ENCODE measurements around the gene PRKACA.

Gene PRKACA

GRCh38 chr19:14072535-14073260 is 44.9 kb downstream of the PRKACA start, which contains the start of gene MISP3:
MISP3 (plus strand) TSS chr19:14072786; CDS start chr19:14073310, 524 bp downstream.
- peak within 1 kb of the TSS in 1 of 3 experiments; percentile 73 for H3K27ac Mint-ChIP-seq
- no peaks in the 10 kb centered on the region for H3K36me3 Mint-ChIP-seq (ENCODE audit: low read depth)

GRCh38 chr19:14070268-14071050 is 47.1 kb downstream of the PRKACA start:
- no peaks in the 10 kb centered on the region for H3K36me3 Mint-ChIP-seq (ENCODE audit: low read depth)
- H3K4me3 Mint-ChIP-seq = peak overlapping the region; percentile 48 to 65 (median 60)
- peaks cover 10% of the 10 kb centered on the region for H3K27me3 Mint-ChIP-seq (ENCODE audit: low read depth)
- H3K27ac Mint-ChIP-seq = peak overlapping the region in 1 of 3 experiments; percentile 46
- H3K4me1 Mint-ChIP-seq = no peaks in the 10 kb centered on the region
- no peaks in the 10 kb centered on the region for H3K9me3 Mint-ChIP-seq
- TF ChIP-seq CTCF (IDR thresholded peaks at IDR 0.05; ENCODE audit: unreplicated experiment in 3 of 3) = no peak

More at GRCh38 chr19:14072535-14073260, 44.9 kb downstream of the PRKACA start, which contains the start of gene MISP3:
- peak within 1 kb of the TSS; percentile 96 to 97 (median 96) for H3K4me3 Mint-ChIP-seq
- H3K9me3 Mint-ChIP-seq = no peaks in the 10 kb centered on the region
- no peak for TF ChIP-seq CTCF (IDR thresholded peaks at IDR 0.05; ENCODE audit: unreplicated experiment in 3 of 3)
- H3K4me1 Mint-ChIP-seq = peaks cover 4% of the 10 kb centered on the region
- H3K27me3 Mint-ChIP-seq (ENCODE audit: low read depth) = peaks cover 8% of the 10 kb centered on the region

- Mint-ChIP-seq H3K4me3 (no peak overlapping the region), H3K9me3 (no peaks in the 10 kb centered on the region), H3K4me1 (no peaks in the 10 kb centered on the region), H3K27ac (no peak overlapping the region), H3K36me3 (ENCODE audit: low read depth) (no peaks in the 10 kb centered on the region), H3K27me3 (ENCODE audit: low read depth) (peaks cover 9% of the 10 kb centered on the region)
- no peak for TF ChIP-seq CTCF (IDR thresholded peaks at IDR 0.05; ENCODE audit: unreplicated experiment in 3 of 3)
These were observed 51.4 kb downstream of the PRKACA start for GRCh38 chr19:14066134-14066533.

GRCh38 chr19:14063105-14063504 is 54.5 kb downstream of the PRKACA start:
- H3K4me3 Mint-ChIP-seq = no peak overlapping the region
- no peak overlapping the region for H3K27ac Mint-ChIP-seq
- TF ChIP-seq CTCF (IDR thresholded peaks at IDR 0.05; ENCODE audit: unreplicated experiment in 3 of 3) = no peak
- H3K27me3 Mint-ChIP-seq (ENCODE audit: low read depth) = peaks cover 36% of the 10 kb centered on the region
- H3K9me3 Mint-ChIP-seq = no peaks in the 10 kb centered on the region
- H3K36me3 Mint-ChIP-seq (ENCODE audit: low read depth) = no peaks in the 10 kb centered on the region
- peaks cover 4% of the 10 kb centered on the region for H3K4me1 Mint-ChIP-seq

GRCh38 chr19:14062558-14062855 is 55.1 kb downstream of the PRKACA start:
- peaks cover 4% of the 10 kb centered on the region for H3K4me1 Mint-ChIP-seq
- H3K27me3 Mint-ChIP-seq (ENCODE audit: low read depth) = peaks cover 41% of the 10 kb centered on the region
- no peaks in the 10 kb centered on the region for H3K9me3 Mint-ChIP-seq
- H3K4me3 Mint-ChIP-seq = no peak overlapping the region
- no peak for TF ChIP-seq CTCF (IDR thresholded peaks at IDR 0.05; ENCODE audit: unreplicated experiment in 3 of 3)
- H3K27ac Mint-ChIP-seq = no peak overlapping the region
- H3K36me3 Mint-ChIP-seq (ENCODE audit: low read depth) = no peaks in the 10 kb centered on the region
